ENCODE measurements around the gene CDC16.

GRCh38 chr13:114260814-114261213 is 26.1 kb downstream of the CDC16 start:
- TF ChIP-seq CTCF (IDR thresholded peaks at IDR 0.05; ENCODE audit: insufficient read depth, low read length) (no peak), GABPA (IDR thresholded peaks at IDR 0.05; ENCODE audit: low read depth) (no peak), POLR2AphosphoS5 (IDR thresholded peaks at IDR 0.05; ENCODE audit: low read depth) (no peak), REST (IDR thresholded peaks at IDR 0.05; ENCODE audit: insufficient replicate concordance, low read depth) (no peak), SPI1 (IDR thresholded peaks at IDR 0.05; ENCODE audit: borderline replicate concordance, low read depth) (no peak)

Measured in HL-60 (cell line).